A549 (cell line): ENCODE results near the gene UNC5CL.

Source experiments
- CEBPB ChIP-seq, 2 experiments: fragments of >200 bp in 1 of 2; sonication (Bioruptor Twin) in 1 of 2; formaldehyde crosslinking in 1 of 2; IDR thresholded peaks; 2 replicates each; pipeline ENCODE4 v1.6.1; 2012 to 2016
- CHD2 ChIP-seq: fragments of 150-350 bp; IDR thresholded peaks from 2 replicates; pipeline ENCODE4 v1.6.1; 2014; ENCODE audit warnings: low read length; ENCODE audit not compliant: partially characterized antibody
- CTCF ChIP-seq: fragments of >200 bp; sonication (Bioruptor Twin); formaldehyde crosslinking; IDR thresholded peaks from 3 replicates; pipeline ENCODE4 v1.5.1; 2016
- EP300 ChIP-seq, 2 experiments: fragments of >200 bp; sonication (Bioruptor Twin); formaldehyde crosslinking; IDR thresholded peaks; 2 replicates in 1 of 2; 3 replicates in 1 of 2; pipeline ENCODE4 v1.6.1; 2016 to 2017
- JUN ChIP-seq, 2 experiments: fragments of >200 bp; sonication (Bioruptor Twin); formaldehyde crosslinking; IDR thresholded peaks; 2 replicates in 1 of 2; 3 replicates in 1 of 2; pipeline ENCODE4 v1.6.1; 2016 to 2017
- KDM5A ChIP-seq: fragments of 200-600 bp; sonication (generic); IDR thresholded peaks from 2 replicates; pipeline ENCODE4 v1.6.1; 2016; ENCODE audit warnings: antibody characterized with exemption, mild to moderate bottlenecking
- MAFK ChIP-seq: fragments of 450-650 bp; IDR thresholded peaks from 2 replicates; pipeline ENCODE4 v1.6.1; 2014; ENCODE audit not compliant: partially characterized antibody
- POLR2A ChIP-seq: IDR thresholded peaks from 2 replicates; pipeline ENCODE4 v1.6.1; 2012; ENCODE audit warnings: mild to moderate bottlenecking, low read length
- RCOR1 ChIP-seq: fragments of 150-350 bp; IDR thresholded peaks from 2 replicates; pipeline ENCODE4 v1.6.1; 2014; ENCODE audit warnings: antibody characterized with exemption, low read length, low read depth
- REST ChIP-seq: fragments of 200-600 bp; sonication (generic); IDR thresholded peaks from 2 replicates; pipeline ENCODE4 v1.6.1; 2016; ENCODE audit warnings: antibody characterized with exemption, mild to moderate bottlenecking, moderate library complexity
- RFX5 ChIP-seq: fragments of 450-650 bp; IDR thresholded peaks from 2 replicates; pipeline ENCODE4 v1.7.1; 2014; ENCODE audit warnings: antibody characterized with exemption, mild to moderate bottlenecking, moderate library complexity
- ZFP36 ChIP-seq: fragments of 450-650 bp; IDR thresholded peaks from 2 replicates; pipeline ENCODE4 v1.6.1; 2014; ENCODE audit warnings: borderline replicate concordance; ENCODE audit not compliant: partially characterized antibody
- ZSCAN20 ChIP-seq: fragments of 250-450 bp; sonication (Bioruptor Pico); IDR thresholded peaks from 2 replicates; pipeline ENCODE4 v1.8.0; 2022; ENCODE audit warnings: mild to moderate bottlenecking, moderate library complexity
- TF ChIP-seq, protein P1 (sequence below): fragments of >200 bp; sonication (Bioruptor Twin); formaldehyde crosslinking; IDR thresholded peaks from 3 replicates; pipeline ENCODE4 v1.6.1; 2016

DNA sequence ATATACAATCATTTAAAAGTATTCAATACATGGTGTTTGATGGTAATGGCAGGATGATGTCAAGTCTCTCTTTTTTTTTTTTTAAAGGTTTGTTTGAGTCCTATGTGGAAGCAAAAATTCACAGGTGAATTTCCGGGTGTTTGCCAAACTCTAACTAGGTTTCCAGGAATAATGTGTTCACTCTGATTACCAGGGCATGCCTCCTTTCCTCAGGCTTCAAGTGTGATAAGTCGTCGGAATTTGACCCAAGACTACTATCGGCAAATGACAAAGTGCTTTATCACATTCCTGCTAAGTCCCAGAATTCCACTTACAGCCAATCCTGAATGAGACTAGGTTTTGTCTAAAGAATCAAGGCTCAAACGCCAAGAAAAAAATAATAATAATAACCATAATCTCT is 25.8 kb upstream of the UNC5CL start:
- TF ChIP-seq CEBPB (IDR thresholded peaks at IDR 0.05) (no peak), POLR2A (no peak), JUN (IDR thresholded peaks at IDR 0.05) (no peak), CTCF (no peak), MAFK (no peak), ZFP36 (no peak), REST (no peak), KDM5A (no peak), ZSCAN20 (CRISPR knock-in tag) (no peak), EP300 (IDR thresholded peaks at IDR 0.05) (no peak), RFX5 (no peak), RCOR1 (no peak), CHD2 (no peak)
- TF ChIP-seq, protein P1, sequence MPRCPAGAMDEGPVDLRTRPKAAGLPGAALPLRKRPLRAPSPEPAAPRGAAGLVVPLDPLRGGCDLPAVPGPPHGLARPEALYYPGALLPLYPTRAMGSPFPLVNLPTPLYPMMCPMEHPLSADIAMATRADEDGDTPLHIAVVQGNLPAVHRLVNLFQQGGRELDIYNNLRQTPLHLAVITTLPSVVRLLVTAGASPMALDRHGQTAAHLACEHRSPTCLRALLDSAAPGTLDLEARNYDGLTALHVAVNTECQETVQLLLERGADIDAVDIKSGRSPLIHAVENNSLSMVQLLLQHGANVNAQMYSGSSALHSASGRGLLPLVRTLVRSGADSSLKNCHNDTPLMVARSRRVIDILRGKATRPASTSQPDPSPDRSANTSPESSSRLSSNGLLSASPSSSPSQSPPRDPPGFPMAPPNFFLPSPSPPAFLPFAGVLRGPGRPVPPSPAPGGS, result no peak
